GM20431 (cell line): ENCODE measurements around the gene SCTR.

ENCODE experiments used
- in situ Hi-C: fragments of 300-500 bp; cut with MseI, MboI; formaldehyde crosslinking; loops from one replicate; pipeline ENCODE4 v1.15.0; 2020; ENCODE audit warnings: low sequenced_read_pairs; ENCODE audit not compliant: unreplicated experiment

Gene SCTR

GRCh38 chr2:119523952-119524694 is at the start of gene SCTR:
TSS of gene SCTR (minus strand) at chr2:119524483. CDS start at chr2:119524226, 257 bp downstream.
- in situ Hi-C loops: no loop called here

- in situ Hi-C loops: no loop called here
These were observed 43.0 kb upstream of the SCTR start for GRCh38 chr2:119567292-119567691.

- in situ Hi-C loops: no loop called here
These were observed 41.2 kb upstream of the SCTR start for GRCh38 chr2:119565481-119565880.

GRCh38 chr2:119553687-119554344 is 29.5 kb upstream of the SCTR start:
- in situ Hi-C loops: no loop called here

- in situ Hi-C loops: no loop called here
These were observed 28.6 kb upstream of the SCTR start for GRCh38 chr2:119552902-119553301.

- in situ Hi-C loops: no loop called here
These were observed 26.6 kb upstream of the SCTR start for GRCh38 chr2:119550856-119551255.

- in situ Hi-C loops: no loop called here
These were observed 26.1 kb upstream of the SCTR start for GRCh38 chr2:119550346-119550745.

GRCh38 chr2:119549241-119549640 is 25.0 kb upstream of the SCTR start:
- in situ Hi-C loops: no loop called here

GRCh38 chr2:119548516-119549120 is 24.3 kb upstream of the SCTR start:
- in situ Hi-C loops: no loop called here

GRCh38 chr2:119546447-119546767 is 22.1 kb upstream of the SCTR start:
- in situ Hi-C loops: no loop called here

GRCh38 chr2:119545754-119546446 is 21.6 kb upstream of the SCTR start:
- in situ Hi-C loops: no loop called here

GRCh38 chr2:119544939-119545475 is 20.7 kb upstream of the SCTR start:
- in situ Hi-C loops: no loop called here

GRCh38 chr2:119544075-119544938 is 20.0 kb upstream of the SCTR start, which contains the start of gene CFAP221:
TSS of gene CFAP221 (plus strand) at chr2:119544449. CDS start at chr2:119546132, 1,683 bp downstream.
- in situ Hi-C loops: no loop called here

GRCh38 chr2:119541476-119541875 is 17.2 kb upstream of the SCTR start:
- in situ Hi-C loops: no loop called here

GRCh38 chr2:119537792-119538191 is 13.5 kb upstream of the SCTR start:
- in situ Hi-C loops: no loop called here

GRCh38 chr2:119536707-119537106 is 12.4 kb upstream of the SCTR start:
- in situ Hi-C loops: no loop called here

GRCh38 chr2:119536211-119536610 is 11.9 kb upstream of the SCTR start:
- in situ Hi-C loops: no loop called here

- in situ Hi-C loops: no loop called here
These were observed 9.3 kb upstream of the SCTR start for GRCh38 chr2:119533560-119533959.

- in situ Hi-C loops: no loop called here
These were observed 7.0 kb upstream of the SCTR start for GRCh38 chr2:119531292-119531691.

GRCh38 chr2:119527999-119528398 is 3.7 kb upstream of the SCTR start:
- in situ Hi-C loops: no loop called here
